ENCODE measurements around the gene PRDM16. TPM values are rescaled to one million over a fixed set of nuclear protein-coding genes. Genes with fewer than 3 reads are reported as not detected.

PRDM16 gene
- total RNA-seq, 1 experiment from 2014 or later: 0.09 TPM

DNA sequence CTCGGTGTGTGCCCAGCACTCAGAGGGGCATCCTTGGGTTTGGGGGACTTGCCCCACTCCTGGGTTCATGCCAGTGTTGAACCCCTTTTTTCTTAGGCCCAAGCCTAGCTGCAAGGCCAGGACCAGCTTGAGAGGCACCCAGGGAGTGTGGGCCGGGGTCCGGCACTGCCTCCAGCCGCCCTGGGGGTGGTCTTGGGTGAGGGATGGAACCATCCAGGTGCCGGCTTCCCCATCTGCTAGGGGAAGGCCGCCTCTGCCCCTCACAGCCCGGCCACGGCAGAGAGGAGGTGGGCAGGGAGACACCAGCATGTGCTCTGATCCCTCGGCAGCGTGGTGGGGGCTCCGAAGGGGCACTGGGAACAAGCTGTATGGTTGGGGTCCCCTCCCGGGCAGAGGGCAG is 335.3 kb downstream of the PRDM16 start:
- no TSS peak for BruUV-seq (replicated peaks)
- H3K4me3 Mint-ChIP-seq (ENCODE audit: low read depth, unreplicated experiment): no peak overlapping the region
- CTCF ChIA-PET: no interaction called here
- H3K27ac Mint-ChIP-seq (ENCODE audit: unreplicated experiment): no peak overlapping the region
- intact Hi-C loops (cut with micrococcal nuclease; ENCODE audit: unreplicated experiment): no loop called here
- no peak for DNase-seq
- H3K4me1 Mint-ChIP-seq (ENCODE audit: low read depth, unreplicated experiment): no peaks in the 10 kb centered on the region
- TF ChIP-seq, protein P1, sequence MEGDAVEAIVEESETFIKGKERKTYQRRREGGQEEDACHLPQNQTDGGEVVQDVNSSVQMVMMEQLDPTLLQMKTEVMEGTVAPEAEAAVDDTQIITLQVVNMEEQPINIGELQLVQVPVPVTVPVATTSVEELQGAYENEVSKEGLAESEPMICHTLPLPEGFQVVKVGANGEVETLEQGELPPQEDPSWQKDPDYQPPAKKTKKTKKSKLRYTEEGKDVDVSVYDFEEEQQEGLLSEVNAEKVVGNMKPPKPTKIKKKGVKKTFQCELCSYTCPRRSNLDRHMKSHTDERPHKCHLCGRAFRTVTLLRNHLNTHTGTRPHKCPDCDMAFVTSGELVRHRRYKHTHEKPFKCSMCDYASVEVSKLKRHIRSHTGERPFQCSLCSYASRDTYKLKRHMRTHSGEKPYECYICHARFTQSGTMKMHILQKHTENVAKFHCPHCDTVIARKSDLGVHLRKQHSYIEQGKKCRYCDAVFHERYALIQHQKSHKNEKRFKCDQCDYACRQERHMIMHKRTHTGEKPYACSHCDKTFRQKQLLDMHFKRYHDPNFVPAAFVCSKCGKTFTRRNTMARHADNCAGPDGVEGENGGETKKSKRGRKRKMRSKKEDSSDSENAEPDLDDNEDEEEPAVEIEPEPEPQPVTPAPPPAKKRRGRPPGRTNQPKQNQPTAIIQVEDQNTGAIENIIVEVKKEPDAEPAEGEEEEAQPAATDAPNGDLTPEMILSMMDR (IDR thresholded peaks at IDR 0.05; ENCODE audit: unreplicated experiment): no peak
- H3K27me3 Mint-ChIP-seq (ENCODE audit: unreplicated experiment): peaks cover 28% of the 10 kb centered on the region
- H3K36me3 Mint-ChIP-seq (ENCODE audit: insufficient read depth, unreplicated experiment): no peaks in the 10 kb centered on the region
- H3K9me3 Mint-ChIP-seq (ENCODE audit: low read depth, unreplicated experiment): no peaks in the 10 kb centered on the region

- no peak for DNase-seq
- no TSS peak for BruUV-seq (replicated peaks)
- Mint-ChIP-seq H3K4me1 (ENCODE audit: low read depth, unreplicated experiment) (no peaks in the 10 kb centered on the region), H3K9me3 (ENCODE audit: low read depth, unreplicated experiment) (no peaks in the 10 kb centered on the region), H3K27ac (ENCODE audit: unreplicated experiment) (no peak overlapping the region), H3K27me3 (ENCODE audit: unreplicated experiment) (peaks cover 24% of the 10 kb centered on the region), H3K36me3 (ENCODE audit: insufficient read depth, unreplicated experiment) (no peaks in the 10 kb centered on the region), H3K4me3 (ENCODE audit: low read depth, unreplicated experiment) (no peak overlapping the region)
- TF ChIP-seq, protein P1 (IDR thresholded peaks at IDR 0.05; ENCODE audit: unreplicated experiment): no peak
- CTCF ChIA-PET: no interaction called here
- intact Hi-C loops (cut with micrococcal nuclease; ENCODE audit: unreplicated experiment): no loop called here
Observed at GRCh38 chr1:3404801-3405200, 335.8 kb downstream of the PRDM16 start.

DNA sequence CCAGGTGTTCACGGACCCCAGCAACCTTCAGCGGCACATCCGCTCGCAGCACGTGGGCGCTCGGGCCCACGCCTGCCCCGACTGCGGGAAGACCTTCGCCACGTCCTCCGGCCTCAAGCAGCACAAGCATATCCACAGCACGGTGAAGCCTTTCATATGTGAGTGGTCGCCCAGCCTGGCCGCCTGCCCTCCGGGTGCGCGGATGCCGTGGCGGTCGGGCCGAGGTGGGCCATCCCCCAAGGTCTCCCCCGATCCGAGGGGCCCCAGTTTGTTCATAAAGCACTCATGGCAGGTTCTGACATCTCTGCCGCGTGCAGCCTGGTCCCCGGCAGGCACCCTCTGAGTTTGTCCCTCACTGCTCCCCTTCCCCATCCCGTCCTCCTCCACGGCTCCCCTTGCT is 336.5 kb downstream of the PRDM16 start:
- no peaks in the 10 kb centered on the region for H3K4me1 Mint-ChIP-seq (ENCODE audit: low read depth, unreplicated experiment)
- no peaks in the 10 kb centered on the region for H3K9me3 Mint-ChIP-seq (ENCODE audit: low read depth, unreplicated experiment)
- no peaks in the 10 kb centered on the region for H3K36me3 Mint-ChIP-seq (ENCODE audit: insufficient read depth, unreplicated experiment)
- no peak overlapping the region for H3K4me3 Mint-ChIP-seq (ENCODE audit: low read depth, unreplicated experiment)
- peaks cover 24% of the 10 kb centered on the region for H3K27me3 Mint-ChIP-seq (ENCODE audit: unreplicated experiment)
- intact Hi-C loops (cut with micrococcal nuclease; ENCODE audit: unreplicated experiment): no loop called here
- H3K27ac Mint-ChIP-seq (ENCODE audit: unreplicated experiment): no peak overlapping the region
- BruUV-seq (replicated peaks): no TSS peak
- CTCF ChIA-PET: no interaction called here
- no peak for DNase-seq
- TF ChIP-seq, protein P1 (IDR thresholded peaks at IDR 0.05; ENCODE audit: unreplicated experiment): no peak

DNA sequence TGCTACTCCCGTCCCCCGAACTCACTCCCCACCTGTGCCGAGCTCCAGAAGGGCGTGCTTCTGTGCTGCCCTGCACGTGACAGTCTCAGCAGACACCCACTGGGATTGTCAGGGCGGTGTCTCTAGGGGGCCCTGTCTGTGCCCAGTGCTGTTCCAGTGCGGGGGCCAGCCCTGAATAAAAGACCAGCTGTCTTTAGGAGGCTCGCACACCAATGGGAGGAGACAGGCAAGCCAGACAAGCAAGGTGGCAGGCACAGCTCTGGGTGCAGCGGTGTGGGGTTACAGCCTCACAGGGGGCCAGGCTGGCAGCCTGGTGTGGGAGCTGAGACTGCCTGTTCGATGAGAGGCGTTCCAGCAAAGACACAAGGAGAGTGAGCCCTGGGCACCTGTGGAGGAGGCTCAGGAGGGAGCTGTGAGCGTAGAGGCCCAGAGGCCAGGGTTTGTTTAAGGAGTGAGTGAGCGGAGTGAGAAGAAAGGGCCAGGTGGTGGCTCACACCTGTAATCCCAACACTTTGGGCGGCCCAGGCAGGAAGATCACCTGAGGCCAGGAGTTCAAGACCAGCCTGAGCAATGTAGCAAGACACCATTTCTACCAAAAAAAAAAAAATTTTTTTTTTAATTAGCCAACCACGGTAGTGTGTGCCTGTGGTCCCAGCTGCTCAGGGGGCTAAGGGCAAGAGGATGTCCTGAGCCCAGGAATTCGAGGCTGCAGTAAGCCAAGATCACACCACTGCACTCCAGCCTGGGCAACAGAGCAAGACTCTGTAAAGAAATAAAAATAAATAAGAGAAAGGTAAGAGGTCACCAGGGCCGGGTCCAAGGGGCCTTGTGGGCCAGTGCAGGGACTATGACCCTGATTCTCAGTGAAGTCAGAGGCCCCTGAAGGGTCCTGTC is 337.2 kb downstream of the PRDM16 start:
- Mint-ChIP-seq H3K4me3 (ENCODE audit: low read depth, unreplicated experiment) (no peak overlapping the region), H3K4me1 (ENCODE audit: low read depth, unreplicated experiment) (no peaks in the 10 kb centered on the region), H3K36me3 (ENCODE audit: insufficient read depth, unreplicated experiment) (no peaks in the 10 kb centered on the region), H3K9me3 (ENCODE audit: low read depth, unreplicated experiment) (no peaks in the 10 kb centered on the region), H3K27me3 (ENCODE audit: unreplicated experiment) (peaks cover 20% of the 10 kb centered on the region), H3K27ac (ENCODE audit: unreplicated experiment) (no peak overlapping the region)
- CTCF ChIA-PET: no interaction called here
- TF ChIP-seq, protein P1 (IDR thresholded peaks at IDR 0.05; ENCODE audit: unreplicated experiment): no peak
- BruUV-seq (replicated peaks): no TSS peak
- intact Hi-C loops (cut with micrococcal nuclease; ENCODE audit: unreplicated experiment): no loop called here
- no peak for DNase-seq
